ENCODE measurements around the gene CUX1. TPM values are rescaled to one million over a fixed set of nuclear protein-coding genes. Genes with fewer than 3 reads are reported as not detected.

The CUX1 gene
- total RNA-seq, 1 experiment from 2014 or later, result 53.5 TPM

DNA sequence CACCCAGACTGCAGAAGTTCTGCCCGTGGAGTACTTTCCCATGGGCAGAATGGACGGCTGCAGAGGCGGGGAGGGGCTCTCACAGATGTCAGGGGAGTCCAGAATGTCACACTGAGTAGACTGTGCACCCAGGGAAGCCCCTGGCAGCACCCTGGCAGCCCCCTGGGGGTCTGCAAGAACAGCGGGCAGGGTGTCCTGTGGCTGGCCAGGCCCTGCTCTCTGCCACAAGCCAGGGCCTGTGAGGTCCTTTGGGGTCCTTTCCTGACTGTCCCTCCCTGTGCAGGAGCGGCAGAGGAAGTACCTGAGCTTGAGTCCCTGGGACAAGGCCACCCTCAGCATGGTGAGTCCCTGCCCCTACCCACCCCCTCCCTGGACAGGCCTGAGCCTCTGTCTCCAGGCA lies 463.1 kb downstream of the CUX1 start:
- Histone ChIP-seq H3K79me2 (ENCODE audit: insufficient read depth, low read length) (no peaks in the 10 kb centered on the region), H3K4me2 (ENCODE audit: insufficient read depth, insufficient read length, low read length) (no peak overlapping the region), H4K20me1 (ENCODE audit: control insufficient read depth, insufficient read depth, insufficient read length) (no peaks in the 10 kb centered on the region), H3K4me1 (ENCODE audit: insufficient read depth, low read length) (no peaks in the 10 kb centered on the region), H3K9ac (ENCODE audit: extremely low read depth, insufficient read length, low read length) (no peak overlapping the region), H2BK5ac (ENCODE audit: insufficient read length, low read length) (no peak overlapping the region), H3K23ac (ENCODE audit: insufficient read length, low read depth, low read length) (no peak overlapping the region), H3K23me2 (ENCODE audit: insufficient read length, low read depth, low read length, poor library complexity, severe bottlenecking) (no peaks in the 10 kb centered on the region), H3K14ac (ENCODE audit: insufficient read depth, low read length) (no peak overlapping the region), H3K27me3 (ENCODE audit: insufficient read depth, low read length) (no peaks in the 10 kb centered on the region), H4K5ac (ENCODE audit: insufficient read length, low read depth, low read length) (no peak overlapping the region), H3K9me3 (ENCODE audit: control insufficient read depth, low read depth, low read length) (no peaks in the 10 kb centered on the region), H2BK20ac (ENCODE audit: low read depth, low read length, poor library complexity, severe bottlenecking) (no peak overlapping the region), H2BK12ac (ENCODE audit: insufficient read length, low read depth, low read length) (no peak overlapping the region), H2BK15ac (ENCODE audit: low read depth, low read length) (no peak overlapping the region), H4K8ac (replicated peaks; ENCODE audit: insufficient read length, low read depth, low read length) (no peak overlapping the region), H2BK120ac (ENCODE audit: low read depth, low read length, poor library complexity, severe bottlenecking) (no peak overlapping the region), H4K91ac (ENCODE audit: insufficient read length, low read depth, low read length) (no peak overlapping the region), H2AFZ (ENCODE audit: low read length) (no peak overlapping the region), H3K27ac (ENCODE audit: insufficient read length, low read depth, low read length) (no peak overlapping the region), H3K18ac (ENCODE audit: insufficient read length, low read depth, low read length) (no peak overlapping the region), H3K4ac (ENCODE audit: low read depth, low read length) (no peak overlapping the region), H3K56ac (ENCODE audit: insufficient read length, low read depth, low read length) (no peak overlapping the region), H2AK5ac (ENCODE audit: insufficient read length, low read length) (no peak overlapping the region), H3K79me1 (ENCODE audit: insufficient read depth, low read depth, low read length, poor library complexity, severe bottlenecking) (no peaks in the 10 kb centered on the region), H3T11ph (ENCODE audit: low read length) (no peak overlapping the region)
- Mint-ChIP-seq H3K36me3 (ENCODE audit: insufficient read depth in 1 of 3, low read depth in 3 of 3) (no peaks in the 10 kb centered on the region), H3K9me3 (no peaks in the 10 kb centered on the region), H3K27me3 (ENCODE audit: low read depth) (peaks cover 12% of the 10 kb centered on the region), H3K4me1 (peaks cover 10 to 20% of the 10 kb centered on the region in 2 experiments), H3K27ac (no peak overlapping the region), H3K4me3 (no peak overlapping the region)
- DNase-seq, result no peak
- no CpG with 5 or more reads among the region's 5 CpGs for WGBS (ENCODE audit: extremely low coverage, insufficient read length, low lambda C conversion rate)
- TF ChIP-seq, protein P1, sequence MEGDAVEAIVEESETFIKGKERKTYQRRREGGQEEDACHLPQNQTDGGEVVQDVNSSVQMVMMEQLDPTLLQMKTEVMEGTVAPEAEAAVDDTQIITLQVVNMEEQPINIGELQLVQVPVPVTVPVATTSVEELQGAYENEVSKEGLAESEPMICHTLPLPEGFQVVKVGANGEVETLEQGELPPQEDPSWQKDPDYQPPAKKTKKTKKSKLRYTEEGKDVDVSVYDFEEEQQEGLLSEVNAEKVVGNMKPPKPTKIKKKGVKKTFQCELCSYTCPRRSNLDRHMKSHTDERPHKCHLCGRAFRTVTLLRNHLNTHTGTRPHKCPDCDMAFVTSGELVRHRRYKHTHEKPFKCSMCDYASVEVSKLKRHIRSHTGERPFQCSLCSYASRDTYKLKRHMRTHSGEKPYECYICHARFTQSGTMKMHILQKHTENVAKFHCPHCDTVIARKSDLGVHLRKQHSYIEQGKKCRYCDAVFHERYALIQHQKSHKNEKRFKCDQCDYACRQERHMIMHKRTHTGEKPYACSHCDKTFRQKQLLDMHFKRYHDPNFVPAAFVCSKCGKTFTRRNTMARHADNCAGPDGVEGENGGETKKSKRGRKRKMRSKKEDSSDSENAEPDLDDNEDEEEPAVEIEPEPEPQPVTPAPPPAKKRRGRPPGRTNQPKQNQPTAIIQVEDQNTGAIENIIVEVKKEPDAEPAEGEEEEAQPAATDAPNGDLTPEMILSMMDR (conservative IDR thresholded peaks at IDR 0.05), result no peak

Measured in H9 (cell line).